ENCODE measurements around the gene DROSHA.

DNA sequence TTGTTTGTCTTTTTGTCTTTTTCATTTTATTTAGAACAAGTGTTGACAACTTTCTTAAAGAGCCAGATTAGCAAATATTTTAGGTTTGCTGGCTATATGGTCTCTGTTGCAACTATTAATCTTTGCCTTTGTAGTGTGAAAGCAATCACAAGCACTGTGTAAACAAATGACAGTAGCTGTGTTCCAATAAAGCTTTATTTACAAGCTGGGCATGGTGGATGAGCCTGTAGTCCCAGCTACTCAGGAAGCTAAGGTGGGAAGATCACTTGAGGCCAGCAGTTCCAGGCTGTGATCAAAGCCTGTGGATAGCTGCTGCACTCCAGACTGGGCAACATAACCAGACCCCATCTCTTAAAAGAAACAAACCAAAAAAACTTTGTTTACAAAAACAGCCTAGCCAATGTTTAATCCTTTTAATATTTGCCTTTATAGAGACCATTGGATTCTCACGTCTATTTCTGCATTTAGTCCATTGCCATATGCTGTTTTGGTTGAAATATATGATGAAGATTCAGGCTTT lies 2.7 kb upstream of the DROSHA start:
- TF ChIP-seq REST (IDR thresholded peaks at IDR 0.05; ENCODE audit: insufficient read depth in 1 of 2, low read depth in 2 of 2, low read length in 2 of 2) = no peak
- no peak for TF ChIP-seq TAF1 (IDR thresholded peaks at IDR 0.05; ENCODE audit: borderline replicate concordance, insufficient read depth, low read length)
- TF ChIP-seq POLR2AphosphoS5 (IDR thresholded peaks at IDR 0.05; ENCODE audit: low read depth, low read length) = no peak
- TF ChIP-seq SIN3A (IDR thresholded peaks at IDR 0.05; ENCODE audit: borderline replicate concordance, insufficient read depth, low read length) = no peak
